Putamen (tissue), 1 donor: ENCODE measurements around the gene CCDC149.
"Not testable (repeated sequence)": the region's sequence is repeated elsewhere in the genome, so short reads cannot be mapped to it uniquely, and the experiment has no call there.

ENCODE experiments used
- DNase-seq: peaks from one replicate; pipeline ENCODE4 v3.0.0-alpha.2; 2016; ENCODE audit warnings: low spot score

CCDC149 gene

DNA sequence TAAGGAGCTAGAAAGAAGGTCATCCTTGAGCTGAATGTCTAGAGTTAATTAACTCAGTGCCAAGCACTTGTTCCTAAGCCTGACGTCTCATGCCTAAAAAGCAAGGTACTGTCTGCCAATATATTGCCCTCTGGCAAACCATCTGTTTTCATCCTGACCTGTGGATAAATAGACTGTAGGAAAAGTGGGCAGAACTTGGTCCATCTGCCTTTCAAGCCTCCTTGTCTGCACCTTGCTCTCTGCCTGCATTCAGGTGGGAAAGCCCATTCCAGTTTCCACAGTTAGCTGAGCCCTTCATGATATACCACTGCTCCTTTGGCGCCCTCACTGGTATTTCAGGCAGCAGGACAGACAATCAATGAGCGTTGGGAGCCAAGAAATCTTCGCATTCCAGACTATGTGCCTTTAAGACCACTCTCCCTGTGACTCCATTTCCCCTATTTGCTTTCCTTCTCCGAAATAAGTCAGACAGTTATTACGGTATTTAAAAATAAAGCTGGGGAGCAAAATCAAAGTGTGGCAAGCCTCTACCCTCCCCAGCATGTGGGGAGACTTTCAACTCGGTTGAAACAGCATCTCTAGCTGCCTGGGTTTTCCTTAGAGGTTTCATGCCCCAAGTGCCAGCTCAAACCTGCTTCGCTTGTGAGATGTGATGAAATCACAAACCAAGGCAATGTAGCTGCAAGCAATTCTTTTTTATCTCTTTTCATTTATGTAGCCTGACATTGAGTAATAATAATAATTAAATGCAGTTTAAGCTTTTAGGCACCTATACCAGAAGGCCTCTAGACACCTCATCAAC, 2.5 kb upstream of the CCDC149 start:
- no peak for DNase-seq

DNA sequence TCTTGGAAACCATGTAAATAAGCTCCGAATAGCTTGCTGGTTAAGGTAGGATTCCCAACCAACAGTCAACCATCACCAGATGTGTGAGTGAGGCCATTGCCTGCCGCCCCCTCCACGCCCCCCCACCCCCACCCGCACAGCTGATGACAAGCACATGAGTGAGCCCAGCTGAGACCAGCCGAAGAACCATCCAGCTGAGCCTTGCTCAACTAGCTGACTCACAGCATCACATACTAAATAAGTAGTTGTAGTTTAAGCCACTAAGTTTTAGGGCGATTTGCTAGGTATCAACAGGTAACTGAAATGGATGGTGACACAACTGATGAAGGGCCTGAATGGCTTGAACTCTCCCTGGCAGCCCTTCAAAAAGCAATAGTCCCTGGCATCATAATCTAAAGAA, 1.6 kb upstream of the CCDC149 start:
- no peak for DNase-seq

DNA sequence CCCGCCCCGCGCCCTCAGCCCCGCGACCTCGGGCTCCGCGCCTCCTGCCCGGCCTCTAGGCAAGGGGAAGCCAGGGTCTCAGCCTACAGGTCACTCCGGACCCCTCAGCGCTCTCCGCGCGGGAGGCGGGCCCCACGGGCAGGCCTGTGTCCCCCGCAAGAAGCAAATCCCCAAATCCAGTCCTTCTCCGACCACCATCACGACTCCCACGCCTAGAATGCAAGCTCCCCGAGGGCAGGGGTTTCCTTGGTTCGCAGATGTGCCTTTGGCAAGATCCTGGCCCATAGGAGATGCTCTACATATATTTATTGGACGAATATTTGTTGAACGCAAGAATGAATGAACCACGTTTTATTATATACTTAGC, 260 bp upstream of the CCDC149 start:
- no peak for DNase-seq

DNA sequence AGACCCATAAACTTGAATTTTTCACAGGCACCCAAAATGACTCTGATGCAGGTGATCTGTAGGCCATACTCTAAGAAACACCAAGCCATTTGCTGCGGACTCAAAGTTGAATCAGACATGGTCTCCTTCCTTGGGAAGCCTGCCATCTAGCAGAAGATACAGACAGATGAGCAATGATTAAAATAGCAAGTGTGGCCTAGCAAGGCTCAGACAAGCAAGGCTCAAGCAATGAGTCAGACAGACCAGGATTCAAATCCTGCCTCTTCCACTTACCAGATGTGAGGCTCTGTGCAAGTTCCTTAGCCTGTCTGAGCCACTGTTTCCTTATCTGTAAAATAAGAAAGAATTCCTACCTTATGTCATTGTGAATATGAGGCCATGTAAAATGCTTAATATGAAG, 2.3 kb downstream of the CCDC149 start:
- no peak for DNase-seq

DNA sequence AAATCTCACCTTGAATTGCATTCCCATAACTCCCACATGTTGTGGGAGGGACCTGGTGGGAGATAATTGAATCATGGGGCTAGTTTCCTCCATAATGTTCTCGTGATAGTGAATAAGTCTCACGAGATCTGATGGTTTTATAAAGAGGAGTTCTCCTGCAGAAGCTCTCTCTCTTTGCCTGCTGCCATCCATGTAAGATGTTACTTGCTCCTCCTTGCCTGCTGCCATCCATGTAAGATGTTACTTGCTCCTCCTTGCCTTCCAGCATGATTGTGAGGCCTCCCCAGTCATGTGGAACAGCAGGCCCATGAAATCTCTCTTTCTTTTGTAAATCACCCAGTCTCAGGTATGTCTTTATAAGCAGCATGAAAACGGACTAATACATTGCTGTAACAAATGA, 3.2 kb downstream of the CCDC149 start:
- not testable (repeated sequence) for DNase-seq

DNA sequence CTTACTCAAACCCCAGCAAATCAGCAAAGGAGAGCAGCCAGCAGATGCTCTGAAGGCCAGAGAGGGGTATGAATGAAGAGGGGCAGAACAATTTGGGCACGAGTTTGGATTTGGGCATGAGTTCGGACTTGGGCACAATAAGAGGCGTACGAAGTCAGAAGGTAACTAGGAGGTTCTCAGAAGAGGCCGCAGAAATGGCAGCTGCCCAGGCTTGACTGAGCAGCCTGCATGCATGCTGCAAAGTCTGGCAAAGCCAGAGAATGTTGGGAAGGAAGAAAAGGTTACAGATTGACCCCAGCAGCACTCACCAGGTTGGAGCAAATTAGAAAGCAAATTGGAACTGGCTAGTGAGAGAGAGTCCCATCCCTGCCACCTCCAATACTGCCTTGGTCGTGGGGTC, 15.2 kb downstream of the CCDC149 start:
- DNase-seq, result no peak

DNA sequence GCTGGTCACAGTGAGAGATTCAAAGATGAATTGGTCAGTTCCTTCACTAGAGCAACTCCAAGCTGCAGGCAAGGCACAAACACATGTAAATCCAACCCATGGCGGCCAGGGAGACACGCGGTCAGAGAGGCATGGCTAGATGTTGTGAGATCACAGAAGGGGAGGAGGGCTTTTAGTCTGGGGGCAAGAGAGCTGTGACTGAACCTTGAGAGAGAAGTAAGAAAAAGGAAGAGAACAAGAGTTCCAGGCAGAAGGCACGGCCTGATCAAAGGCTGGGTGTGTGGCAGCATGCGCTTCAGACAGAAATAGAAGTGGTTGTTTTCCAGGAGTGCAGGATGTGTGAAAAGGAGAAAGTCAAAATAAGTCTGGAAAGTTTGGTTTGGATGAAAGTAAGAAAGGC, 15.9 kb downstream of the CCDC149 start:
- DNase-seq, result no peak

DNA sequence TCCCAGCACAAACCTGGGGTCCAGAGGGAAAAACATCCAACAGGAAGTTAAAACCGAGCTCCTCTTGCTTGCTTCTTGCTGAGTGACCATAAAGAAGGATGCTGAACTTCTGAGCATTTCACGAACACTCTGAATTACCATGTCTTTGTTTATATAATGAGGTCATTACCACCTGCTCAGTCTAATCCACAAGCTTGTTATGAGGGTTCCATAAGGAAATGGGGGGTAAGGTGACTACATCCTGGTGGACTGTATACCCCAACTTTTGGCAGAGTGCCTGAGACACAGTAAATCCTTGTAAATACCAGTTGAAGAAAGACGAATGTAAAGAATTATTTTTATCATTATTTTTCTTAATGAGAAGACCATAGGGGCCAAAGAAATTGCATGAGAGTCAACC, 16.8 kb downstream of the CCDC149 start:
- DNase-seq, result no peak

DNA sequence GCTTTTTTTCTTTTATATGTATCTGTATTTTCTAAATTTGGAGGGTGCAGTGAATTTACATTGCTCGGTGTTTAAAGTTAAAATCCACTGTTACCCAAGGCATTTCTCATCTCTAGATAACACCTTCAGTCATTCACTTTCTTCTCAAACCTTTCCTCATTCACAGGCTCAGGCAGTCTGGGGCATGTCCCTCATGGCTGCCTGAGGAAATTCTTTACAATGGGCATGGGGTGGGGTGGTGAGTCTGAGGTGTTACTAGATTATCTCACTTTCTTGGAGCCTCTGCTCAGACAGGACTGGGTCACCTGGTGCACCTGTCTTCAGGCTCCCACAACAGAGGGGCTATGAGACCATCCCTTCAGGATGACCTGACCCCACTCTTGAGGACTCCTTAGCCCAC, 17.4 kb downstream of the CCDC149 start:
- no peak for DNase-seq

DNA sequence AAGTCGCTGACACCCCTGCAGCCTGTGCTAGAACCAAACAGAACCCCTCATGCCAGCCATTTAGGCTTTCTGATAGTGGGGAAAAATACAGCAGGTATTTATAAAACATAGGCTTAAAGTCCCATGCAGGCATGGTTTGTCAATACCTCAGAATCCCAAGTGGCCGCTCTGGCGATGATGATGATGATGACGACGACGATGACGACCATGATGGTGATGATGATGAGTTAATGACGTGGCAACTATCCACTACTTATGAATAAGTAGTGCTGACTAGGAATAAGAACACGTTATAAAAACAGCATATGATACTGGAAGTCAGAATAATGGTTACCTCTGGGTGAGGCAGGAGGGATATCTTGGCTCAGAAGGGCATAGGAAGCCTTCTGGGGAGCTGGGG, 18.0 kb downstream of the CCDC149 start:
- no peak for DNase-seq

DNA sequence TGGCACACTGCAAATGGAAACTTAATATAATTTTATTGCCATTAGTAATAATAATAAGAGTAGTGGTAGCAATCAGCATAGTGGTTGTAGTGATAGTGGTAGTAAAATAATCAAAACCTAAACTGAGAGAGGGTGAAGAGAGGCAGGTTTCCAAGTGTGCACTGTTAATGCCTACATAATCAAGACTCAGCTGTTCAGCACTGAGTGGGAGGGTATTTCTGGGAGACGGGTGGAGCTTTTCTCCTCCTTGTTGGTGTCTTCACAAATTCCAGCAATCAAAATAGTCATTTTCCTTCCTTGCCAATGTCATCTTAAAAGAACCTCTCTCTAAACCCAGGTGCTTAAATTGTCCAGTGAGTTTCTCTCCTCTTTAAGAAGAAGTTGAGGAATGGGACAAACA, 18.6 kb downstream of the CCDC149 start:
- no peak for DNase-seq

DNA sequence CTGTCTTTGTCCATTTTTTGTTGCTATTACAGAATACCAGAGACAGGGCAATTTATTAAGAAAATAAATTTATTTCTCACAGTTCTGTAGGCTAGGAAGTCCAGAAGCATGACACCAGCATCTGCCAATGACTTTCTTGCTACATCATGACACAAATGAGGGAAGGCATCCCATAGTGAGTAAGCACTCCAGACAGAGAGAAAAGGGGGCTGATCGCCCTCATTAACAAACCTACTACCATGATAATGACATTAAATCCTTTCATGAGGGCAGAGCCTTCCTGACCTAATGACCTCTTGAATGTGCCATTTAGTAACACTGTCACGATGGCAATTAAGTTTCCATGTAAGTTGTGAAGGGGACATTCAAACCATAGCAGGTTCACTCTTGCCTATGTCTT, 20.1 kb downstream of the CCDC149 start:
- no peak for DNase-seq

DNA sequence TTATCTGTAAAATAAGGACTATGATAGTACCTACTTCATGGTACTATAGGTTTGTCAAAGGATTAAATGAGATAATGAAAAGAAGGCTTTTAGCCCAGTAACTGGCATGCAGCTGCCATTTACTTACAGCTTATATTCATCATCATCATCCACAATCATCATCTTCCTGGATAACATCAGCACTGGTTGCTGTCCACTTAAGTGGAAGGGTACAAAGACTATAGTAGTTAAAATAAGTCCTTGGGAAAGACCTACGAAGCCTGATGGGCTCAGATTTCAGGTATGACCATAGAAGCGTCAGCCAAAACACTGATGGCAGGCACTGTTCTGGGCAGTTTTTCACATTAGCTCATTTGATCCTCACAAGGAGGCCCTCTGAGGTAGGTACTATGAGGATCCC, 20.6 kb downstream of the CCDC149 start:
- DNase-seq, result no peak

DNA sequence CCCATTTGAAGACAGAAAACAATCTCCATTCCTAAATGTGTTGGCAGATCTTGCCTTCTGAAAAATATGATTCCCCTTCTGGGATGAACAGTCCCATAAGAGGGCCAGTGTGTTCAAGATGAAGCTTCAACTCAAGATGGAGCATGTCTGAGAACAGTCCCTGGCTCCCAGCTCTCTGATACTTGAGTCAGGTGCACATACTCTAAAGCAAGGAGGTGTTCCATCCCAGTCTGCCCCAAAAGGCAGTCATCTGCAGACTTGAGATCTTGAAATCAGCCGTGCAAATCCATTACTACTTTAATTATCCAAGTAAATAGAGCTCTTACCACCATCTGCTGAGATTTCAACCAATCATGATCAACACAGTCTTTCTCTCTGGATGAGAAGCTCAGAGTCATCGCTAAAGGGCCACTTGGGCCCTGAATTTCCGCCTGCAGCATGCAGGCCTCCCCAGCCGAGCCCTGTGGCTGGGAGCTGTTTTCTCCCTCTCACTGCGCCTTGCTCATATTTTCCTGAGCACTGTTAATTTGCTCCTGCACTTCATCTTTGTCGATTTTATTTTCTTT, 22.2 kb downstream of the CCDC149 start:
- DNase-seq, result no peak

DNA sequence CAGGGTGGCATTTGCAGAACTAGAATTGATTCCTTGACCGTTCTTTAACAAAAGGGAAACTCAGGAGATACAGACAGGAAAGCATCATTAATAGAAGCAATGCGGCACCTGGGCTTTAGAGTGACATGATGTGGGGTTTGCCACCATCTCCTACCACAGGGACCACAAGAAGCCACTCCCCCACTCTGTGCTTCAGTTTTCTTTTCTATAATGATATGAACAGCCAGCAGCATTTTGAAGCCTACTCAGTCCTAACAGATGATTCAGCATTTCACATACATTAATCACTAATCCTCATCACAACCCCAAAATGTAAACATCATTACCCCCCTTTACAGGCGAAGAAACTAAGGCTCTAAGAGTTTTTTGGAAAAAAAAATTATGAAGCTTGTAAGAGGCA, 22.9 kb downstream of the CCDC149 start:
- no peak for DNase-seq

DNA sequence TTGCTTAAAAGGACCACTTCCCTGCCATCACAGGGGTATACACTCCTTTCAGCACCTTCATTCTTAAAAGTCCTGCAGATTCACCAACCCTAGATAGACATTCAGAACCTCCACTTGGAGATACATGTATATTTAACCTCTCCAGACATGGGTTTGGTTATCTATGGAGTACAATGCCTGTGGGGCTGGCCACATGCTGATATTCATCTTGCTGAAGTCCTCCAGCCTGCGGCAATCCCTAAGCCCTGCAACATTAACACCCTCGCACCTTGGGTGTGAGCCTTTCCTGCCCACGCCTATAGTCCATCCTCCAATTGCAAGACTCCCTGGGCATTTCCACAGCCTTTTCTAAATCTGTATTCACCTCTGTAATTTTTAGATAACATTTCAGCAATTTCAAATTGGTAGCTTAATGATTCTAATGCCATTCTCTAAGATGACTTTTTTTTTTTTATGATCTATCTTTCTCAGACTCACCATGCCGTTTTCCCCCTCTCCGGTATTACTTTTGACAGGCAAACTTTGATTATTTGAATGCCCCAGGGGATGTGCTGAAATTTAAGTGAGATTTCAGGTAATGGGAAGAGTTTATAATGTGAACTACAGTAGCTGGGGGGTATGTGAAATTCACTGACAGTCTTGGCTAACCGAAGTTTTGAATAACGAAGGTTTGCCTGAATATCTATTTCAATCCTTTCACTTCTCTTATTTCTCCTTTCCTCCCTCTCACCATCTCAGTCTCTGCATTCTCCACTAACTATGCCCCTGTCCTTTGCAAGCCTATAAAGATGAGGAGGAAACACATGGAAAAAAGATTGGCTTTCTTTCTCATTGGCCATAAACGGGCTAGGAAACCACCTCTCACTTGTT, 24.1 kb downstream of the CCDC149 start:
- DNase-seq, result no peak

DNA sequence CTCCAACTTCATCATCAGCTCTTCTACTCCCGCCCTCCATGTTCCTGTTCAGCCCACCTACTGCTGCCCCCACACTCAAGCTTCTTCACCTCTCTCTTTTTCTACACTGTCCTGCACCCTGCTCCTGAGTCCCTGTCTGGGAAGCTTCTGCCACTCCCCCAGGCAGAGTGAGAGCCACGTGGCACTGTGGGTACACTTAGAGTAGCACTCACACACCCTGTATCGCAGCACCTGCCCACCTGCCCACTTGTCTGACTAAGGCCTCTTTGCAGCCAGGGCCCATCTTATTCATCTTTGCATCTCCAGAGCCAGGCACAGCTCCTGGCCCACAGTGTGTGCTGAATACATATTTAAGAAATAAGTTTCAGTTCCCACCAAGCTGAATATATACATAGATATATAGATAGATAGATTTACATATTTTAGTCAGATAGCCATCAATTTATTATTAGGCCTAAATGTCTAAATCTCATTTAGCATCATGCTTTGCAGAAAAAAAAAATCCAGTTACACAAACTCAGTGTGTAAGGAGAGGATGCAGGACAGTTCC, 24.9 kb downstream of the CCDC149 start:
- no peak for DNase-seq

DNA sequence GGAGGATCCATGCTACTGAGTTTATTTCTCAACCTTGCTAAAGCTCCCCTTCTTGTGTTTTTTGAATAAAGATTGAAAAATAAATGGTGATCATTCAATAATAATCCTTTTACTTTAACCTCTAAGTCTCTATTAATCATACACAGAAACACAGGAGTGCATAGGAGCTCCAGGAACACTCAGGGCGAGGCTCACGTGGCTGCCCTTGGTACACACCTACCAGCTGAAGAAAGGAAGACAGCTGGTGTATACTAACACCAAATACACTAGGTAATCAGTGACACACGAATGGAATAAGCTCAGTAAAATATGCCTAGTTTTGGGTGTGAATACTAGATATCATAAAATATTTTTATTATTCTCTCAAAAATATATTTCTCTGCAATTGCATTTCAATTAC, 26.2 kb downstream of the CCDC149 start:
- no peak for DNase-seq

DNA sequence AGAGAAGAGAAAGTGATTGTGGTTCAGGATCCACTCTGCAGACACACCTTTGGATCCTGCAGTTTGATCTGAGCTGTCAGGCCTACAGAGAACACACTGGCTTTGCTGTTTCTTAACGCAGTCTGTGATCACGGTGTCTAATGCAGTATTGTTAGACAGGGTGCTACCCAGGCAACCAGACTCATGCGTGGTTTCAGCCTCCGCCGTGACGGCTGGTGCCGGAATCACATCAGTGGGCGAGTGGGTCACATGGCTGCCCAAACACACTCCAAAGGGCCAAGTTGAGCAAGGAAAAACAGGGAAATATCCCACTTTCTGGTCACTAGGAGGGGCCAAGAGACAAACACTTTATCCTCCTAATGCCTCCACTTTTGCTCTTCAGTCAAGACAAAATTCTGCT, 27.5 kb downstream of the CCDC149 start:
- peak; percentile 45 for DNase-seq

DNA sequence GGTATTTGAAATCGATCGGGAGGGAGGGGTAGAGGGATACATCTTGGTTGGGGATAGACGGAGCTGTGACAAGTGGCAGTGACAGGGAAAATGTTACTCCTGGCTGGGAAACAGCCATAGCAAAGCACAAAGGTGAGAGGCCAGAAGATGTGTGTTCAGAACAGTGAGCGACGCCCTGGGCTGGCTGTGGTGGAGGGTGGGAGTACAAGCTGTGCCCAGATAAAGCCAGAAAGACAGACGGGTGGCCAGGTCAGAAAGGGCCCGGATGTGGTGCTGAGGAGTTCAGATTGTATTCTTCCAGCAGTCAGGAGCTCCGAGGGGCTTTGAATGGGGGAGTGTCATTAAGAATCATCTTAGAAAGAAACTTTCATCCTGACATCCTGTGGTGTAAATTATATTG, 27.9 kb downstream of the CCDC149 start:
- DNase-seq, result no peak

DNA sequence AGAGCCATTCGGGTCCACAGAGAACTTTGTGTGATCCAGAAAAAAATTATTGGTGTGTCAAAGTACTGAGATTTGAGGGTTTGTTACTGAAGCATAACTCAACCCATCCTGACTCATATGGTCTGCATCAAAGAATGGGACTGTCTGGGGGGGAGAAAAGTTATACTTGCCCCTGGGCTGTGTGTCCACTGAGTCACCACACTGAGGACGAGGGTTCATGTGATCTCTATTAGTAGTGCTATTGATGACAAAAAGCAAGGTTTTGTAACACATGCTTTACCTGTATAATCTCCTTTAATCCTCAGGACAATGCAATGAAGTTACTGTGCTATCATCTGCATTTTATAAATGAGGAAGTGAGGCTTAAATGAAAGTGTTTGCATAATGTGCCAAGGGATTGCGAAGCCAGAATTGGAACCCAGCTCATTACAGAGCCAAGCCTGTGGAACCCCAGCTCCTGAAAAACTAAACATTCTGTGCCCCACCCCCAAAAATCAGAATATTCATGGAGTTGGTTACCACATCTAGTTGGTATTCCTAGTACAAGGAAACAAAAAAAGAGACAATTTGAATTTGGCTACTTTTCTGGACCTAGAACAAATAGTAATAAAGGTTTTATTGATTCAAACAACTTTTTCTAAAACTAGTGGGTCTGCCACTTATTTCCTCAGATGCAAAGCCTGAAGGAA, 31.2 kb downstream of the CCDC149 start:
- no peak for DNase-seq

DNA sequence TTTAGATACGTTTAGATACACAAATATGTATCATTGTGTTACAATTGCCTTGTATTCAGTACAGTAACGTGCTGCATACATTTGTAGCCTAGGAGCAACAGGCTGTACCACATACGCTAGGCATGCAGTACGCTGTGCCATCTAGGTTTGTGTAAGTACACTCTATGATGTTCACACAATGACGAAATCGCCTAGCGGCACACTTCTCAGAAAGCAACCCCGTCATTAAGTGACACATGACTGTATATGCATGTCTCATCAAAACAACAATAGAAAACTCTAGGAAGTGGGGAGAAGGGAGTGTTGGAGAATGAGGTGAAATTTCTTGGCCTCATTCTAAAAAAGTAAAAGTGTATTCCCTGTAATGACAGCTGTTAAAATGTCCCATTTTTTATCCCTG, 32.7 kb downstream of the CCDC149 start:
- DNase-seq, result no peak
